Measurements from ENCODE around the gene RPS6KB2. TPM values are rescaled to one million over a fixed set of nuclear protein-coding genes. Genes with fewer than 3 reads are reported as not detected.

The RPS6KB2 gene
- total RNA-seq, 2 experiments from 2014 or later, result 69.3 to 72.0 TPM

DNA sequence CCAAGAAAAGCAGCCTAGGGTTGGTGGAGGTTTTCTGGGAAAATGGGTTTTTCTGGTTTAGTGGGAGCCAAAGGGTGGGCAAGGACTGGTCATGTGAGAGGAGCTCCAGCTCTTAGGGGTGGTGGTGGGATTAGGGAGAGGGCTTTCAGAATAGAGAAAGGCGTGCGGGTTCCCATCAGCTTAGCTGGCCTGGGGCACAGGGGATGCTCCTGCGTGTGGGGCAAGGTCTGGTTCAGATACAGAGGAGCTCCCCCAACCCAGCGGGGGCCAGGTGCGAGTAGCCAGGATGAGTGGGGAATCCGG lies 40.1 kb downstream of the RPS6KB2 start:
- peak overlapping the region; percentile 50 to 81 for H3K27ac ChIP-seq (ENCODE audit: low read depth in 1 of 2, low read length in 2 of 2)
- POLR2A ChIA-PET, result interaction anchor here (0.5 to 8.5 kb wide), 22 partner anchors 9 to 229 kb away, joined by 3 to 131 read pairs (median 8); partner anchors contain the start of genes AIP, CDK2AP2, PITPNM1 and POLD4
- no peak for ATAC-seq (ENCODE audit: poor library complexity)

DNA sequence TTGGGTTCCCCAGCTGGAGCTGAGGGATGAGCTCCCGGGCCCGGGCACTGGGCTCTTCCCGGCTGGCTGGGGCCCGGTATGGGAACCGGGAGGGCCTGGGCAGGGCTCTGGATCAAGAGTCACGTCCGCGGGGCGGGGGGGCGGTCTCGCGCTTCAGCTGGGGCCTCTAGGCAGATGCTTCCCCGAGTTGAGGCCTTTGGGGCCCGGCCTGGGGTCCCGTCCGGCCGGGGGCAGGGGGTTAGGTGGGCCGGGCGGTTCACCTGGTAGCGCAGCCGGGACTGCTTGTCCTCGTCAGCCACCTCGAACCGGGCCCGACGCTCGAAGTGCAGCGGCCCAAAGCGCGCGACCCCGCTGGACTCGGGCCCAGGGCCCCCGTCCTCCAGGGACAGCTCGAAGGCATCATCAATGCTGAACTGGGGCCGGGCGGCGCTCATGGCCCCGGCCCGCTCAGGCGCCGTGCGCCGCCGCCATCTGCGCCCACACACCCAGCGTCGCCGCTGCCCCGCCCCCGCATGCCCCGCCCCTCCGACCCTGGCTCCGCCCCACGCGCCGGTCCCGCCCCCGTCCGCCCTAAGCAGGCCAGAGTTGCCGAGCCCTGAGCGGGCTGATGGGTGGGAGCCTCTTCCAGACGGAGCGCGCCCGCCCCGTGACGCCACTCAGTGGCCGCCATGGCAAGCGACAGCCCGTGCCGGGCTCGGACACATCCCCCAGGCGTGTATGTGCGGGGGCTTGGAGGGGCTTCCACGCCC lies 40.6 kb downstream of the RPS6KB2 start, which contains the start of gene TMEM134:
TSS of gene TMEM134 (minus strand) at position 493 of the 749 bp plus-strand sequence. CDS start at position 434, 59 bp downstream.
- TF ChIP-seq CTCF (IDR thresholded peaks at IDR 0.05), result no peak
- ATAC-seq (ENCODE audit: poor library complexity) (peak; percentile 71), DNase-seq (peak; percentile 86 to 96 (median 92))
- Mint-ChIP-seq H3K27ac (peak within 1 kb of the TSS; percentile 88), H3K36me3 (ENCODE audit: low read depth) (no peaks in the 10 kb centered on the region), H3K4me1 (ENCODE audit: low read depth) (peaks cover 43% of the 10 kb centered on the region), H3K9me3 (no peaks in the 10 kb centered on the region), H3K27me3 (no peaks in the 10 kb centered on the region), H3K4me3 (peak within 1 kb of the TSS; percentile 91)
- no peaks in the 10 kb centered on the region for H3K27me3 ChIP-seq (ENCODE audit: control insufficient read depth in 1 of 2, insufficient read depth in 2 of 2, low read length in 2 of 2)
- peaks cover 6% of the 10 kb centered on the region for H3K36me3 ChIP-seq (ENCODE audit: insufficient read depth, low read length)
- intact Hi-C loops (cut with DNase I, micrococcal nuclease), result loop anchor here (1.0 to 5.0 kb wide), 10 partner anchors 13 to 78 kb away; partner anchors contain the start of genes CARNS1 (in 1 of the 2), PPP1CA (in 1 of the 2), PTPRCAP (in 1 of the 2) and RAD9A (in 1 of the 2)
- peaks cover 57% of the 10 kb centered on the region for H3K4me1 ChIP-seq (ENCODE audit: insufficient read depth, low read length)
- H3K4me3 ChIP-seq (ENCODE audit: low read length), result peak within 1 kb of the TSS; percentile 83
- CTCF ChIA-PET, result interaction anchor here (0.7 to 3.0 kb wide), 16 partner anchors 11 to 118 kb away, joined by 3 to 28 read pairs (median 4); partner anchors contain the start of genes AIP, PITPNM1, PPP1CA and RAD9A
- peak within 1 kb of the TSS; percentile 66 to 81 for H3K27ac ChIP-seq (ENCODE audit: low read depth in 1 of 2, low read length in 2 of 2)
- no peaks in the 10 kb centered on the region for H3K9me3 ChIP-seq (ENCODE audit: control insufficient read depth in 1 of 2, insufficient read depth in 1 of 2, low read length in 2 of 2)
- POLR2A ChIA-PET, result interaction anchor here (0.5 to 8.5 kb wide), 23 partner anchors 9 to 229 kb away, joined by 3 to 131 read pairs (median 7); partner anchors contain the start of genes AIP, CDK2AP2, PITPNM1 and POLD4

More for the DNA sequence above, 40.1 kb downstream of the RPS6KB2 start:
- Histone ChIP-seq H3K4me1 (ENCODE audit: insufficient read depth, low read length) (peaks cover 61% of the 10 kb centered on the region), H3K9me3 (ENCODE audit: control insufficient read depth in 1 of 2, insufficient read depth in 1 of 2, low read length in 2 of 2) (no peaks in the 10 kb centered on the region), H3K27me3 (ENCODE audit: control insufficient read depth in 1 of 2, insufficient read depth in 2 of 2, low read length in 2 of 2) (no peaks in the 10 kb centered on the region), H3K36me3 (ENCODE audit: insufficient read depth, low read length) (peaks cover 6% of the 10 kb centered on the region), H3K4me3 (ENCODE audit: low read length) (peak overlapping the region; percentile 83)
- DNase-seq, result peak in 2 of 14 experiments; percentile 33 to 41
- Mint-ChIP-seq H3K36me3 (ENCODE audit: low read depth) (no peaks in the 10 kb centered on the region), H3K27me3 (no peaks in the 10 kb centered on the region), H3K4me3 (peak overlapping the region; percentile 91), H3K9me3 (no peaks in the 10 kb centered on the region), H3K27ac (peak overlapping the region; percentile 88), H3K4me1 (ENCODE audit: low read depth) (peaks cover 43% of the 10 kb centered on the region)
- TF ChIP-seq CTCF (IDR thresholded peaks at IDR 0.05), result no peak
- intact Hi-C loops (cut with DNase I, micrococcal nuclease), result loop anchor here (2.0 to 5.0 kb wide), 3 partner anchors 32 to 66 kb away; partner anchors contain the start of genes CARNS1 (in 1 of the 2) and PTPRCAP (in 1 of the 2)
- CTCF ChIA-PET, result interaction anchor here (0.7 to 3.0 kb wide), 14 partner anchors 10 to 117 kb away, joined by 3 to 28 read pairs (median 4); partner anchors contain the start of genes AIP, PITPNM1, PPP1CA and TBC1D10C

GRCh38 chr11:67469508-67469811 lies 41.2 kb downstream of the RPS6KB2 start:
- POLR2A ChIA-PET, result interaction anchor here (0.8 to 8.5 kb wide), 14 partner anchors 15 to 117 kb away, joined by 3 to 131 read pairs (median 12); partner anchors contain the start of genes AIP, PITPNM1, PPP1CA and PTPRCAP

More at GRCh38 chr11:67469508-67469811, 41.2 kb downstream of the RPS6KB2 start:
- Histone ChIP-seq H3K36me3 (ENCODE audit: insufficient read depth, low read length) (peaks cover 6% of the 10 kb centered on the region), H3K4me3 (ENCODE audit: low read length) (peak overlapping the region; percentile 83), H3K4me1 (ENCODE audit: insufficient read depth, low read length) (peaks cover 52% of the 10 kb centered on the region), H3K27me3 (ENCODE audit: control insufficient read depth in 1 of 2, insufficient read depth in 2 of 2, low read length in 2 of 2) (no peaks in the 10 kb centered on the region), H3K9me3 (ENCODE audit: control insufficient read depth in 1 of 2, insufficient read depth in 1 of 2, low read length in 2 of 2) (no peaks in the 10 kb centered on the region), H3K27ac (ENCODE audit: low read depth in 1 of 2, low read length in 2 of 2) (peak overlapping the region; percentile 66 to 77)
- no peak for TF ChIP-seq CTCF (IDR thresholded peaks at IDR 0.05)
- H3K36me3 Mint-ChIP-seq (ENCODE audit: low read depth), result no peaks in the 10 kb centered on the region
- no peaks in the 10 kb centered on the region for H3K27me3 Mint-ChIP-seq
- peaks cover 39% of the 10 kb centered on the region for H3K4me1 Mint-ChIP-seq (ENCODE audit: low read depth)
- CTCF ChIA-PET, result interaction anchor here (0.7 to 3.0 kb wide), 11 partner anchors 11 to 118 kb away, joined by 3 to 28 read pairs (median 4); partner anchors contain the start of genes PITPNM1, PPP1CA, RAD9A and TBC1D10C
- peak overlapping the region; percentile 84 for H3K27ac Mint-ChIP-seq
- no peak for ATAC-seq (ENCODE audit: poor library complexity)
- no peaks in the 10 kb centered on the region for H3K9me3 Mint-ChIP-seq
- no peak for DNase-seq
- intact Hi-C loops (cut with DNase I, micrococcal nuclease), result loop anchor here (1.0 to 5.0 kb wide), 10 partner anchors 13 to 78 kb away; partner anchors contain the start of genes CARNS1 (in 1 of the 2), PPP1CA (in 1 of the 2), PTPRCAP (in 1 of the 2) and RAD9A (in 1 of the 2)
- peak overlapping the region; percentile 86 for H3K4me3 Mint-ChIP-seq

Measured in CD4-positive, alpha-beta T cell (primary cell).